HG03442 (cell line): ENCODE data around the gene PNMT.

Experiments
- ATAC-seq: cut with Tn5 transposase; IDR thresholded peaks from one replicate; pipeline ENCODE4 v1.9.1; 2021; ENCODE audit warnings: mild to moderate bottlenecking, moderate library complexity; ENCODE audit not compliant: unreplicated experiment

PNMT gene

DNA sequence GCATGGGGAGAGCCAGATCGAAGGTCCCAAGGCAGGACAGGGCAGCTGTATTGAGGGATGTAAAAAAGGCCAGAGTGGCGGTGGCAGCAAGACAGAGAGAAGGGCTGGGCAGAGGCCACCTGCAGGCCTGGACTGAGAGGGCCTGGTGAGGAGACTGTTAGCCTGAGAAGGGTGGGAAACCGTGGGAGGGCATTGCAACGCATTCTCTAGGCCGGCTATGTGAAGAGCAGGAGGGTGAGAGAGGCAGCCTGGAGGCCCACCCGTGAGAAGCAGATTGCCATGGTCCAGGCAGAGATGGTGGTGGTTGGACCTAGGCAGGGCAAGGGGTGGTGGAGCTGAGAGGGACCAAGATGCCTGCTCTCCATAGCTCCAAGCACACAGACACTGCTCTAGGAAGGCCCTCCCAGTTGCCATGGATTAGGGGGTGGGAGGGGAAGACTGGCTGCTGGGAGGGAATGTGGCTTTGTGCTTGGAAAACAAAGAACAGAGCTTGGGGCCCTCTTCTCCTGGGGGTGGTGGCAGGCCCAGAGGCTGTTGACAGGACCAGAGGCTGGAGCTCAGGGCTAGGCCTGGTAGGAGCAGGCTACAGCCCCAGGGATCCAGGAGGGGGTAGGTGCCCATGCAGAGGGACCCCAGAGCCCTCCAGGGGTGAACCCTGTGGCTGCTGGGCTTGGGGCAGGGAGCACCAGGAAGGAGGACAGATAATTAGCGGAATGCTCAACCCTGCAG, 15.5 kb upstream of the PNMT start:
- no peak for ATAC-seq

DNA sequence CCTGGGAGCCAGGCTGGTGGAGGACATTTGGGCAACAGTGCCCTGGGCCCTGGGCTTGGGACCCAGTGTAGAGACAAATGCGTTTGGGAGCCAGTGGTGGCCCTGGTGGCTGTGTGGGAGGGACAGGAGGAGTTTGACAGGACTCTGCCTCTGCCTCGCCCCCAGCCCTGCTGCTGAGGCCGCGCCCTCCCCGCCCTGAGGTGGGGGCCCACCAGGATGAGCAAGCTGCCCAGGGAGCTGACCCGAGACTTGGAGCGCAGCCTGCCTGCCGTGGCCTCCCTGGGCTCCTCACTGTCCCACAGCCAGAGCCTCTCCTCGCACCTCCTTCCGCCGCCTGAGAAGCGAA, 15.0 kb upstream of the PNMT start:
- ATAC-seq, result no peak

DNA sequence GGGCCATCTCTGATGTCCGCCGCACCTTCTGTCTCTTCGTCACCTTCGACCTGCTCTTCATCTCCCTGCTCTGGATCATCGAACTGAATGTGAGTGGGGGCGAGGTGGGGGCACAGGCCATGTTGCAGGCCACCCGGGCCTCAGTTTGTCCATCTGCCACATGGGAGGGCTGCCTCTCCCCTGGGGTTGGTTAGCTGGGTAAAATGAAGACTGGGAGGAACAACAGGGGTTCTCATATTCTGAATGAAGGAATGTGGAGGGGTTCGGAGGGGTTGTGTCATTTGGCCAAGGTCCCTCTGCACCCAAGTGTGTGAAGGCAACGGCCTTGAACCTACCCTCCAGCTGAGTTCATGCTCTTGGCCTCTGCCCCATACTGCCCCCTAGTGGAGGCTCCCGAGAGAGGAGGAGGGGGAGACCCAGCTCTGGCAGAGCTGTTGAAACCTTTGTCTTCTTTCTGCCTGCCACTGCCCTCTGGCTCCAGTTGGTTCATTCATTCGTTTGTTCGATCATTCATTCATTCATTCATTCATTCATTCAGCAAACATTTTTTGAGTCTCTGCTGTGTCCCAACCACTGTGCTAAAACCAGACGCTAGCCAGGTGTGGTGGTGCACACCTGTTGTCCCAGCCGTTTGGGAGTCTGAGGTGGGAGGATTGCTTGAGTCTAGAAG, 14.5 kb upstream of the PNMT start:
- ATAC-seq, result no peak

DNA sequence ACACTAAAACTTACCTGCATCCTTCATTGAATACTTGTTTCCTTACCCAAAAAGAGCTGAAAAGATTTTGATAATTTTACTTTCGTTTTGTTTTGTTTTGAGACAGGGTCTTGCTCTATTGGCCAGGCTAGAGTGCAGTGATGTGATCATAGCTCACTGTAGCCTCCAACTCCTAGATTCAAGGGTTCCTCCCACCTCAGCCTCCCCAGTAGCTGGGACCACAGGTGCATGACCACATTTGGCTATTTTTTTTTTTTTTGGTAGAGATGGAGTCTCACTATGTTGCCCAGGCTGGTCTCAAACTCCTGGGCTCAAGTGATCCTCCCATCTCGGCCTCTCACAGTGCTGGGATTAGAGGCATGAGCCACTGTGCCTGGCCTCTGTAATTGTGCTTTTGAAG, 13.1 kb upstream of the PNMT start:
- no peak for ATAC-seq

DNA sequence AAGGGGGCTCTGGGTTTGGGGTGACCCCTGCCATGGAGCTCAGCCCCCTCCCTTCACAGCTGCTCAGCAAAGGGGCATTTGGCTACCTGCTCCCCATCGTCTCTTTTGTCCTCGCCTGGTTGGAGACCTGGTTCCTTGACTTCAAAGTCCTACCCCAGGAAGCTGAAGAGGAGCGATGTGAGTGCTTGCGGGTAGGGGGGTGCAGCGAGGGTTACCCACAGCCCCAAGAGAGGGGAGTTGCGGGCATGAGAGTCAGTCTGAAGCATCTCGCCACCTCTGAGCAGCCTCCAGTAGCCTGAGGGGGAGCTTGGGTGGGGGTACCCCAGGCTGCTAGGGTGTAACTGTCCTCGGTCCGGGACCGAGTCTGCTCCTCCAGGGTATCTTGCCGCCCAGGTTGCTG, 9.9 kb upstream of the PNMT start:
- ATAC-seq, result no peak

DNA sequence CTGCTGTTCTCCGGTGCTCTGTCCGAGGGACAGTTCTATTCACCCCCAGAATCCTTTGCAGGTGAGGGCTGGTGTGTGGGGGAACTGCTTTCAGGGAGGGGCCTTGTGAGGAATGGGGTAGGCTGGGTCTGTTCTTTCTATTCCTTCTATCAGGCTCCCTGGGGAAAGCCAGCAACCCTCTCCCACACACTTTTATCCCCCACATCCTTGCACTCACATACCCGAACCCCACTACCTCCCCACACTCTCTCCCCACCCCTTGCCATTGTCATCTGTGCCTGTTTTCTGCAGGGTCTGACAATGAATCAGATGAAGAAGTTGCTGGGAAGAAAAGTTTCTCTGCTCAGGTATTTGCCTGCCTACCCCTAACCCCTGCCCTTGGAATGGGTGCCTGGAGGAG, 9.5 kb upstream of the PNMT start:
- no peak for ATAC-seq

DNA sequence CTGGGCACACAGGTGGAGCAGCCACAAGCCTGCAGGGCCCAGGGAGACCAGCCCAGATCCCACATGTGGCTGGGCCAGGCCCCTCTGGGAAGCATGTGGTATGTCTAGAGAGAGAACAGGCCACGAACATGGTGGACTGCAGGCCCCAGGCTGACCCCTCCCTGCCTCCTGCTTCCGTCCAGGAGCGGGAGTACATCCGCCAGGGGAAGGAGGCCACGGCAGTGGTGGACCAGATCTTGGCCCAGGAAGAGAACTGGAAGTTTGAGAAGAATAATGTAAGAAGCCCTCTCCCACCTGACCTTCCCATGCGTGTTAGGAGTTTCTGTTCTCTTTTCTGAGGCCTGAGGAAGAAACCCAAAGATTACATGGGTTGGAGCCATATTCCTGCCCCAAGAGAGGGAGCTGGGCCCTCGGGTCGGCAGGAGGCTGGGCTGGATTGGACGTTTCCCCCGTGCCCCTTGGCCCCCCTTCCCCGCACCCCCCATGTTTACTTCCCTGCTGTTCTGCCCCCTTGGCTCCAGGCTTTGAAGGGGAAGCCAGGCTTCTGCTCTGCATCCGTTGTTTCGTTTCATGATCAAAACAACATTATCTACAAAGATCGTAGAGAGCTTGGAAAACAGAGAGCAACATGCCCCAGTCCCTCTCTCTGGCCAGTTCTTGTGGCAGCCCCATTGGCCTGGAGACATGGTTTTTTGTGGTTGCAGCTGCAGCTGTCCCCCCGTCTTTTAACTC, 8.8 kb upstream of the PNMT start:
- ATAC-seq, result no peak

DNA sequence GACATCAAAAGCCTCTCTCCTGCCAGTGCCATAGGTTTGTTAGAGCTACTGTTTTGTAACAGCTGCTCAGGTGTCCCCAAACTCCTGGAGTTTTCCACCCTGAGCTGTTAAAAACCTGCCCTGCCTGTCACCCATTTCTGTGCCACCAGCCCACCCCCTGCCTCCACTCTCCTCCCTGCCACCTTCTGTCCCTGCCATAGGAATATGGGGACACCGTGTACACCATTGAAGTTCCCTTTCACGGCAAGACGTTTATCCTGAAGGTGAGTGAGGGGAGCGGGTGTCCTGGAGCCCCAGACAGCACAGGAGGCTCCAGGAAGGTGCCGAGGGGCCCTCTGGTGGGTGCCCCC, 8.3 kb upstream of the PNMT start:
- no peak for ATAC-seq

DNA sequence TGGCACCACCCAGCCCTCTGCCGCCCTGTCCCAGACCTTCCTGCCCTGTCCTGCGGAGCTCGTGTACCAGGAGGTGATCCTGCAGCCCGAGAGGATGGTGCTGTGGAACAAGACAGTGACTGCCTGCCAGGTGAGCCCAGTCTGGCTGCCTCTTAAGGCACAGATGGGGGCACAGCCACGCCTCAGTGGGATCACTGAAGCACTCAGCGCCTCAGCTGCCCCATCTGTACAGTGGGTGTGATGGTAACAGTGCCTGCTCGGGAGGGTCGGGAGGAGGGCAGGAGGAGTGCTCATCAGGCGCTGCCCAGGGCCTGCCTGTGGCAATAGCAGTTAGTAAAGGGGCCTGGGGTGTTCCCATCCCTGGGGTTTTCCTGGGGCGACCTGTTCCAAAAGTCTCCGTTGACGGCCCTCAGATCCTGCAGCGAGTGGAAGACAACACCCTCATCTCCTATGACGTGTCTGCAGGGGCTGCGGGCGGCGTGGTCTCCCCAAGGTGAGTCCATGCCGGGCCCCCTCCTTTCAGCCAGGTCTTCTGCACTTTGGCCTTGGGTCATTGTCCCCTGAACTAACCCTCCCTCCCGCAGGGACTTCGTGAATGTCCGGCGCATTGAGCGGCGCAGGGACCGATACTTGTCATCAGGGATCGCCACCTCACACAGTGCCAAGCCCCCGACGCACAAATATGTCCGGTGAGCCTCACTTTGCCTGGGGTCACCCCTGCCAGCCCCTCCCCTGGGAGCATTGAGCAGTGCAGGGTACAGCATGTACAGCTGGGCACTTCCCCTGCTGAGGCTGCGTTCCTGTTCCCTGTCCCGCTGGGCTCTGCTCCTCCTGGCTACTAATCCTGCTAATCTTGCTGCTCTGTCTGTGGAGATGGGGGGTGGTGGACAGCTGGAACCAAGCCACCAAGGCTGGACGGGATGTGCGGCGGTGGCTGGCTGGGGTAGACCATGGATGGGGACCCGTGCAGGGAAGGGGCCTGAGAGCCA, 7.6 kb upstream of the PNMT start:
- ATAC-seq, result no peak

DNA sequence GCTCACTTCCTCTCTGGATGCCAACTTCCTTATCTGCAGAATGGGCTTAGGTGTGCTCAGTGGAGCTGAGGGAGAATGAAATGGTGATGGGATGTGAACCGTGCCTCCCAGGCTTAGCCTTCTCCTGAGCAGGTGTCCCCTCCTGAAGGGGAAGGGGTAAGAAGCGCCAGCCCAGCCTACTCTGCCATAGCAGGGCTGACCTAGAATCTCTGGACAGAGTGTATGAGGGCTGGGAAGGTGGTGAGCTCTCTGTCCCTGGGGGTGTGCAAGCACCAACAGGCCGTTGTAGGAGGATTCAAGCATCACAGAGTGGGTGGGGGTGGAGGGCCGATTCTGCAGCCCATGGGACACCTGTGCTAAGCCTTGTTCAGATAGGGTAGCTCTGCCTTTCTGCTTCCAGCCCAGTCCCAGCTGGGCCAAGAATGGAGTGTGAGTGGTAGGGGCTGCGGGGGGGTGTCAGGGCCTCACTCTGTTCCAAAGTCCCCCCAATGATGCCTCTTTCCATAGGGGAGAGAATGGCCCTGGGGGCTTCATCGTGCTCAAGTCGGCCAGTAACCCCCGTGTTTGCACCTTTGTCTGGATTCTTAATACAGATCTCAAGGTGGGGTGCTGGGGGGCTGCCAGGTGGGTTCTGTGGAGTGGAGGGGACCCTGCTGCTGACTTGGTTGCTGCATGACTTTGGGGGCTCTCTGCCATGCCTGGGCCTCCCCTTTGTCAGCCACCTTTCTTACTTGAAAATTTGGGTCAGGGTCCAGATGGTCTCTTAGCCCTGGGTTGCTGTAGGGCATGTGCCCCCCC, 6.3 kb upstream of the PNMT start:
- ATAC-seq, result no peak

DNA sequence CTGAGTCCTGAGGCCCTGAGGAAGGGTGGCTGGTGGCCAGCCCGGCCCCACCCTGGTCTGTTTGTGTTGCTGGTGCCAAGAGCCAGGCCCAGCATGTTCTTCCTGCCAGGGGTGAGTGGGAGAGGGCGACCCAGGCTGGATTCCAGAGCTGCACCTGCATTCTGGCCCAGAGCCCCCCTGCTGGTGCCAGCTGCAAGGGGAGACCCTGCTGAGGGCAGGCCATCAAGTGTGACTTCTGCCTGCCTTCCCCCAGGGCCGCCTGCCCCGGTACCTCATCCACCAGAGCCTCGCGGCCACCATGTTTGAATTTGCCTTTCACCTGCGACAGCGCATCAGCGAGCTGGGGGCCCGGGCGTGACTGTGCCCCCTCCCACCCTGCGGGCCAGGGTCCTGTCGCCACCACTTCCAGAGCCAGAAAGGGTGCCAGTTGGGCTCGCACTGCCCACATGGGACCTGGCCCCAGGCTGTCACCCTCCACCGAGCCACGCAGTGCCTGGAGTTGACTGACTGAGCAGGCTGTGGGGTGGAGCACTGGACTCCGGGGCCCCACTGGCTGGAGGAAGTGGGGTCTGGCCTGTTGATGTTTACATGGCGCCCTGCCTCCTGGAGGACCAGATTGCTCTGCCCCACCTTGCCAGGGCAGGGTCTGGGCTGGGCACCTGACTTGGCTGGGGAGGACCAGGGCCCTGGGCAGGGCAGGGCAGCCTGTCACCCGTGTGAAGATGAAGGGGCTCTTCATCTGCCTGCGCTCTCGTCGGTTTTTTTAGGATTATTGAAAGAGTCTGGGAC, 5.5 kb upstream of the PNMT start:
- no peak for ATAC-seq

DNA sequence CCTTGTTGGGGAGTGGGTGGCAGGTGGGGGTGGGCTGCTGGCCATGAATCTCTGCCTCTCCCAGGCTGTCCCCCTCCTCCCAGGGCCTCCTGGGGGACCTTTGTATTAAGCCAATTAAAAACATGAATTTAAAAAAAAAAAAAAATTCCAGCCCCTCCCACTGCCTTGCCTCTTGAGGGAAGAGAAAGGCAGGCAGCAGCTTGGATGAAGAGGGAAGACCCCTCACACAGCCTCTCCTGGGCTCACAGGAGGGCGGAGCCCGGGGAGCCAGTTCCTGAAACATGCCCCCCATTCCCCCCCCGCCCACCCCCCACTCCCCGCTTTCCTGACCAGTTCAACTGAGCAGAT, 4.9 kb upstream of the PNMT start:
- ATAC-seq, result no peak

DNA sequence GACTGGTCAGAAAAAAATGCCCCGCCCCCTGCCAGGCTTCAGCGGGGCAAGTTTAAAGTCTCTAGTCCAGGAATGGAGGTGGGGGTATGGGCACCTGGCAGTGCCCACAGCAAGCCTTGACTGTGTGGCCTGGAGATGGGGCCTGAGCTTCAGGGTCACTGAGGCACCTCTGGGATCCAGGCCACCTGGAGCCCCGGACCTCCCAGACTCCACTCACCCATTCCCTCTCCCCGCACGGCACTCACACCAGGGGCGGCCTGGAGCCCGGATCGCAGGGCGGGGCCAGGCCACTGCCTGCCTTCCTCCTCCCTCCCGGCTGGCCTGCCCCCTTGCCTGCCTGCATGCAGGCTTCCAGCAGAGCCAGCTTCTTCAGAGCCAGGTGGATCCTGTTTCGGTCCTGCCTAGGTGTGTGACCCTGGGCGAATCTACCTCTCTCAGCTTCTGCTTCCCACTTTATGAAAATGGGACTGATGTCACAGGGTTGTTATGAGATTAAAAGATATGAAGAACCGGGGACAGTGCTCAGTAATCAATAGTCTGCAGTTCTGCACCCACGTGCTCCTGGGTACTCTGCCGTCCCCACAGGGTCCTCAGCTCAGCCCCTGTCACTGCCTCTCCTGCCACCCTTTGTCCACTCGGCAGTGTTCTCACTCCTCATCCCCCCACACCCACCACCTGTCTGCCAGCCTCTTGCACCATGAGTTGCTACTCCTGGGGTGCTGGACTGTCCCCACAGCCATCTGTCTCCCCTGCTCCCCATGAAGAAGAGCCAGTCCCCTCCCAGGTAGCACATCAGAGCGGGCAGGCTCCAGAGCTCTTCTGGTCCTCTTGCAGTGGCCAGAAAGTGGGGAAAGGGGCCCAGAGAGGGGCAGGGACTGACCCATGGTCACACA, 4.3 kb upstream of the PNMT start:
- ATAC-seq, result no peak

DNA sequence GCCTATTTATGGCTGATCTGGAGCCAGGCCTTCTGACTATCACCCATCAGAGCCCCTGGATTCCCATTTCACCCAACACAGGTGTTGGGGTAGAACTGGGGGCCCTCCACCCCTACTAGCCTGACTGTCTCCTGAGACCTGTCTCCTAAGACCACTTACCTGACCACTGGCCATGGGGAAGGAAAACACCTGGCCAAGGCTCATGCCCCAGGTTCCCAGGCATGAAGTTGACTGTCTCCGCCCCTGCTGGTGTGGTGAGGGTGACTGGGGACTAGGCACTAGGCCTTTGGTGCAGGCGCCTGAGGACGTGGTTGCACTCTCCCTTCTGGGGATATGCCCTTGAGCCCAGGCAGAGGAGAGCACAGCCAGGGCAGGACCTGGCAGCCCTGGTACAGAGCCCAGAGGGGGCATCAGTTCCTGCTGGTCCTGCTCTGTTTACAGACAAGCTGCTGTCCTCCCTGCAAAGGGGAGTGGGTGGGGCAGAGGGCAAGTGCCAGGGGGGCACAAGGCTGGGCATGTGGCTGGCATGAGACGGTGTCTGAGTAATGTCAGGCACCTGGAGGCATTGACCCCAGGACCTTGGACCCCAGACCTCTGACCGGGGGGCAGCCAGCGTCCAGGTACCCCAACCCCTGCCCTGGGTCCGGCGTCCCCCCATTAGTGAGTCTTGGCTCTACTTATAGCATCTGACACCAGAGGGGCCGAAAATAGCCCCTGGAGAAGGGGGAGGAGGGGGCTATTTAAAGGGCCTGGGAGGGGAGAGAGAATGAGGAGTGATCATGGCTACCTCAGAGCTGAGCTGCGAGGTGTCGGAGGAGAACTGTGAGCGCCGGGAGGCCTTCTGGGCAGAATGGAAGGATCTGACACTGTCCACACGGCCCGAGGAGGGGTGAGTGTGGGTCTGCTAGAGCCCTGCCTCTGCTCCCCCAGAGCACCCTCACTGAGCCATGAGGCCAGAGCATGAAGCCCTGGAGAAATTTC, 3.4 kb upstream of the PNMT start, which contains the start of gene TCAP:
Gene TCAP, plus strand, starts transcription at position 769 of the 981 bp plus-strand sequence. Its CDS starts 11 bp downstream, at position 780.
- ATAC-seq, result no peak

DNA sequence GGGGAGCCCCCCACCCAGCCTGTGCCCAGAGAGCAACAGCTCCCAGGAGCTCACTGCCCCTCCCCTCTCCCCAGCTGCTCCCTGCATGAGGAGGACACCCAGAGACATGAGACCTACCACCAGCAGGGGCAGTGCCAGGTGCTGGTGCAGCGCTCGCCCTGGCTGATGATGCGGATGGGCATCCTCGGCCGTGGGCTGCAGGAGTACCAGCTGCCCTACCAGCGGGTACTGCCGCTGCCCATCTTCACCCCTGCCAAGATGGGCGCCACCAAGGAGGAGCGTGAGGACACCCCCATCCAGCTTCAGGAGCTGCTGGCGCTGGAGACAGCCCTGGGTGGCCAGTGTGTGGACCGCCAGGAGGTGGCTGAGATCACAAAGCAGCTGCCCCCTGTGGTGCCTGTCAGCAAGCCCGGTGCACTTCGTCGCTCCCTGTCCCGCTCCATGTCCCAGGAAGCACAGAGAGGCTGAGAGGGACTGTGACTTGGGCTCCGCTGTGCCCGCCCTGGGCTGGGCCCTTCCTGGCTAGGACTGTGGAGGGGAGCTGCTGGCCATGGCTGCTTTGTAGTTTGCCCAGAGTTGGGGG, 2.5 kb upstream of the PNMT start:
- no peak for ATAC-seq

DNA sequence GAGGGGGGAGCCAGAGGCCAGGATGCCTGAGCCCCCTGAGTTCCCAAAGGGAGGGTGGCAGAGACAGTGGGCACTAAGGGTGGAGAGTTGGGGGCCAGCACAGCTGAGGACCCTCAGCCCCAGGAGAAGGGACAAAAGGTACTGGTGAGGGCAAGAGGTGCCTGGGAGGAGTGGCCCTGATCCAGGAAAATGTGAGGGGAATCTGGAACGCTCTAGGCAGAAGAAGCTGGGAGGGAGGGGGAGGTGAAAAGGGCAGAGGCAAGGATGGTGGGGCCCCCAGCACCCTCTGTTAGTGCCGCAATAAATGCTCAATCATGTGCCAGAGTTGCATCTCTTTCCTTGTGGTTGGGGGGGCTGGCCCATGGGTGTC, 2.0 kb upstream of the PNMT start:
- no peak for ATAC-seq
